ENCODE results near the gene OR6C68.

DNA sequence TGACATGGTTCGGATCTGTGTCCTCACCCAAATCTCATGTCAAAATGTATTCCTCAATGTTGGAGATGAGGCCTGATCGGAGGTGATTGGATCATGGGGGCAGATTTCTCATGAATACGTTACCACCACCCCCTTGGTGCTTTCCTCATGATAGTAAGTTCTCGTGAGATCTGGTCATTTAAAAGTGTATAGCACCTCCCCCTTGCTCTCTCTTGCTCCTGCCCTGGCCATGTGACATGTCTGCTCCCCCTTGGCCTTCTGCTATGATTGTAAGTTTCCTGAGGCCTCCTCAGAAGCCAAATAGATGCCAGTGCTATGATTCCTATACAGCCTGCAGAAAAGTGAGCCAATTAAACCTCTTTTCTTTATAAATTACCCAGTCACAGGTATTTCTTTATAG, 7.1 kb downstream of the OR6C68 start:
- TF ChIP-seq, protein P1, sequence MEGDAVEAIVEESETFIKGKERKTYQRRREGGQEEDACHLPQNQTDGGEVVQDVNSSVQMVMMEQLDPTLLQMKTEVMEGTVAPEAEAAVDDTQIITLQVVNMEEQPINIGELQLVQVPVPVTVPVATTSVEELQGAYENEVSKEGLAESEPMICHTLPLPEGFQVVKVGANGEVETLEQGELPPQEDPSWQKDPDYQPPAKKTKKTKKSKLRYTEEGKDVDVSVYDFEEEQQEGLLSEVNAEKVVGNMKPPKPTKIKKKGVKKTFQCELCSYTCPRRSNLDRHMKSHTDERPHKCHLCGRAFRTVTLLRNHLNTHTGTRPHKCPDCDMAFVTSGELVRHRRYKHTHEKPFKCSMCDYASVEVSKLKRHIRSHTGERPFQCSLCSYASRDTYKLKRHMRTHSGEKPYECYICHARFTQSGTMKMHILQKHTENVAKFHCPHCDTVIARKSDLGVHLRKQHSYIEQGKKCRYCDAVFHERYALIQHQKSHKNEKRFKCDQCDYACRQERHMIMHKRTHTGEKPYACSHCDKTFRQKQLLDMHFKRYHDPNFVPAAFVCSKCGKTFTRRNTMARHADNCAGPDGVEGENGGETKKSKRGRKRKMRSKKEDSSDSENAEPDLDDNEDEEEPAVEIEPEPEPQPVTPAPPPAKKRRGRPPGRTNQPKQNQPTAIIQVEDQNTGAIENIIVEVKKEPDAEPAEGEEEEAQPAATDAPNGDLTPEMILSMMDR (IDR thresholded peaks at IDR 0.05), result no peak
- no peak for TF ChIP-seq POLR2A (IDR thresholded peaks at IDR 0.05)
